ES-I3 (cell line): ENCODE data around the gene UBE2S.
"Not testable (repeated sequence)": the region's sequence is repeated elsewhere in the genome, so short reads cannot be mapped to it uniquely, and the experiment has no call there.

Experiments used
- H3K36me3 ChIP-seq: 2 replicates; pipeline ENCODE4 v1.6.1; 2013; ENCODE audit warnings: mild to moderate bottlenecking, low read length, control low read depth, moderate library complexity; ENCODE audit not compliant: insufficient read depth
- H3K4me1 ChIP-seq: 2 replicates; pipeline ENCODE4 v1.6.1; 2013; ENCODE audit warnings: mild to moderate bottlenecking, control low read depth, low read length; ENCODE audit not compliant: insufficient read depth
- H3K9ac ChIP-seq: 2 replicates; pipeline ENCODE4 v1.6.1; 2013; ENCODE audit warnings: low read depth, mild to moderate bottlenecking, low read length, moderate library complexity
- H3K9me3 ChIP-seq: 2 replicates; pipeline ENCODE4 v1.6.1; 2013; ENCODE audit warnings: mild to moderate bottlenecking, low read length, moderate library complexity; ENCODE audit not compliant: control insufficient read depth, insufficient read depth

Gene UBE2S

GRCh38 chr19:55407550-55407799 is at the start of gene UBE2S:
Gene UBE2S (minus strand): TSS chr19:55407788. CDS start chr19:55407589, 199 bp downstream.
- peaks cover 10% of the 10 kb centered on the region; the same call in 1 of the 2 replicates for H3K4me1 ChIP-seq
- not testable (repeated sequence) for H3K9me3 ChIP-seq
- peaks cover 33% of the 10 kb centered on the region for H3K36me3 ChIP-seq
- H3K9ac ChIP-seq: peak within 1 kb of the TSS; percentile 94

GRCh38 chr19:55456347-55456746 is 48.8 kb upstream of the UBE2S start:
- Histone ChIP-seq H3K9ac (no peak overlapping the region), H3K4me1 (peaks cover 12% of the 10 kb centered on the region), H3K36me3 (no peaks in the 10 kb centered on the region), H3K9me3 (no peaks in the 10 kb centered on the region)

DNA sequence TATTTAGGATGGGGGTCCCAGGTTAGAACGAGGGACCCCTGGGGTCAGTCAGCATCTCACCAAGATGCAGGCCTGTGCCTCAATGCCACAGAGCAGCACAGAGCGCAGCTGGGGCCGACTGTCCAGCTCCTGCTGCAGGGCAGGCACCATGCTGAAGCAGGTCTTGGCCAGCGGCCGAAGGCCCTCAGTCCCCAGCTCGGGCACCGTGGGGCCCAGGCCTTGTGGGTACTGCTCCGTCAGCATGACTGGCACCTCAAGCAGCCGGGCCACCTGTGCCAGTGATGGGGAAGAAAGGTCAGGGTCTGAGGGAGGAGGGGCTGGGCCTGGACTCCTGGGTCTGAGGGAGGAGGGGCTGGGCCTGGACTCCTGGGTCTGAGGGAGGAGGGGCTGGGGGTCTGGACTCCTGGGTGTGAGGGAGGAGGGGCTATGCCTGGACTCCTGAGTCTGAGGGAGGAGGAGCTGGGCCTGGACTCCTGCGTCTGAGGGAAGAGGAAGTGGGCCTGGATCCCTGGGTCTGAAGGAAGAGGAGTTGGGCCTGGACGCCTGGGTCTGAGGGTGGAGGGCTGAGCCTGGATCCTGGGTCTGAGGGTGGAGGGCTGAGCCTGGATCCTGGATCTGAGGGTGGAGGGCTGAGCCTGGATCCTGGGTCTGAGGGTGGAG is 48.1 kb upstream of the UBE2S start:
- H3K36me3 ChIP-seq: no peaks in the 10 kb centered on the region
- H3K9ac ChIP-seq: no peak overlapping the region
- H3K4me1 ChIP-seq: peaks cover 12% of the 10 kb centered on the region
- no peaks in the 10 kb centered on the region for H3K9me3 ChIP-seq

GRCh38 chr19:55454787-55455243 is 47.2 kb upstream of the UBE2S start:
- H3K36me3 ChIP-seq: no peaks in the 10 kb centered on the region
- H3K9ac ChIP-seq: no peak overlapping the region
- no peaks in the 10 kb centered on the region for H3K9me3 ChIP-seq
- peaks cover 5% of the 10 kb centered on the region for H3K4me1 ChIP-seq

DNA sequence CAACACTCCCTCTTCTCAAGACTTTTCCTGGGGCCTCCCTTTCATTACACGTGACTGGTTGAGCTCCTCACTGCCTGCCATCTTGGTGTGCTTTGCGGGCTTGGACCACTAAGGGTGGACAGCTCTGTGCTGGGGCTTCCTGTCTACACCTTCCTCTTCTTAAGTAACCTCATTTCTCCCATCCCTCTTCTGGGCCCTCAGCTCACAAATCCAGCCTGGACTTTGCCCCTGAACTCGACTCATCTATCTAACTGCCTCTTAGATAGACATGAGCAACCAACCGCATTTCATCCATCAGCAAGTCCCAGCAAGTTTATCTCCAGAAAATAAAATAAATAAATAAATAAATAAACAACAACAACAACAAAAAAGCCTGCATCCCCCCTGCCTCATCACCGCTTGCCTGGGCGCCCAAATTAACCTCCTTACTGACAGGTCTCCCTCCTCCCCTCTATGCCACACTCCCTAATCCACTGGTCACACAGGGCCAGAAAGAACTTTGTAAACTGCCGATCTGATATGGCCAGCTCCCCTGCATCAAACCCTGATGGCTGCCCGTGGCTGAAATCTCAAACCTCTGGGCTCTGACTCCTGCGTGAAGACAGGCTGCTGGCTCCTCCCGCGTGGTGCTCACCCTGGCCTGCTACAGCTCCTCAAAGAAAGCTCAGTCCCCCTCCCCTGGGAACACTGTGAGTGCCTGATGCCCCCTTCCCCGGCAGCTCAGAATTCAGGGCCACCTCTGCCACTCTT is 46.1 kb upstream of the UBE2S start:
- no peaks in the 10 kb centered on the region for H3K9me3 ChIP-seq
- H3K36me3 ChIP-seq: no peaks in the 10 kb centered on the region

DNA sequence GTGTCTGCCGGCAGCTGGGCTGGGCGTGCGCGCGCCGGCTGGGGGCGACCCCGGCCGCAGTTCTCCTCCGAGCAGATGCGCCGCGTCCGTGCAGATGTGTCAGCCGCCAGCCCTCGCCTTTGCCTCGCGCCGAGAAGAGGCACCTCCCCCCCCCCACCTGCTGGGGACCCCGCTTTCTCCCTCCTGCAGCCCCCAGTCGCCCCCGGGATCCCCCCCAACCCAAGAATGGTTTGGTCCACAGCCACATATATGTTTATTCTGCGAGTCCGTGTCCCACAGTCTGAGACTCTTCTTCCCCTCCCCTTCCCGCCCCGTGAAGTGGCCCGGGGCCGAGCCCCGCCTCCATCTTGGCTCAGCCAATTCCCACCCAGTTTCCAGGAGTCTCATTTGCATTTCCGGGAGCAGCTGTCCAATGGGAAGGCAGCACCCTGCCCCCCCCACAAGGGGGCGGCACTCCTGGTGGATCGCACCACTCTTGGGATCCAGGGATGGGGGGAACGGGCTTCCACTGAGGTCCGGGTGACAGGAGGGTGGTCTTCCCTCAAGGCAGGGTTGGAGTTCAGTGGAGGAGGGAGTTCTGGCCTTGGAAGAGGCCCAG is 45.3 kb upstream of the UBE2S start:
- Histone ChIP-seq H3K9me3 (no peaks in the 10 kb centered on the region), H3K4me1 (no peaks in the 10 kb centered on the region), H3K9ac (peak overlapping the region; percentile 16; the same call in 1 of the 2 replicates), H3K36me3 (no peaks in the 10 kb centered on the region)

More for the DNA sequence above, 46.1 kb upstream of the UBE2S start:
- Histone ChIP-seq H3K9ac (no peak overlapping the region), H3K4me1 (peaks cover 4% of the 10 kb centered on the region; the same call in 1 of the 2 replicates)

- H3K4me1 ChIP-seq: no peaks in the 10 kb centered on the region
- H3K9ac ChIP-seq: peak overlapping the region; percentile 16; the same call in 1 of the 2 replicates
- no peaks in the 10 kb centered on the region for H3K36me3 ChIP-seq
- no peaks in the 10 kb centered on the region for H3K9me3 ChIP-seq
Measured at GRCh38 chr19:55451965-55452748, 44.6 kb upstream of the UBE2S start.

GRCh38 chr19:55451163-55451964 is 43.8 kb upstream of the UBE2S start:
- Histone ChIP-seq H3K4me1 (no peaks in the 10 kb centered on the region), H3K9ac (peak overlapping the region; percentile 38; the same call in 1 of the 2 replicates), H3K36me3 (no peaks in the 10 kb centered on the region), H3K9me3 (no peaks in the 10 kb centered on the region)

DNA sequence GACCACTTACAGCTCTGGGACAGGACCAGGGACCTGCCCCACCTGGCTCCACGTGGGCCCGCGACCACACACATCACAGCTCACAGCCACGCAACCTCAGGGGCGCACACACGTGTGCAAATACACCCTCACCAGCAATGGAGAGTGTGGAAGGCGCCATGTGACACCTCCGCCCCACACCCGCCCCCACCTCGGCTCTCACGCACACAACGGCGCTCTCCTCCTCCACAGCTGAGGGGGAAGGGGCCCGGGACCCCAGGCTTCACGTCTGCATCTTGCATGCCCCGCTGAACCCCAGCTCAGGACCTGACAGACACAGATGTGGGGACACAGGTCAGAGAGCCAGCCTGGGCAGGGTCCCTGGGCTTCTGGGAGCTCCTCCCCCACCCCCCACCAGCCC is 41.9 kb upstream of the UBE2S start:
- H3K9ac ChIP-seq: no peak overlapping the region
- H3K9me3 ChIP-seq: no peaks in the 10 kb centered on the region
- H3K36me3 ChIP-seq: no peaks in the 10 kb centered on the region
- no peaks in the 10 kb centered on the region for H3K4me1 ChIP-seq

DNA sequence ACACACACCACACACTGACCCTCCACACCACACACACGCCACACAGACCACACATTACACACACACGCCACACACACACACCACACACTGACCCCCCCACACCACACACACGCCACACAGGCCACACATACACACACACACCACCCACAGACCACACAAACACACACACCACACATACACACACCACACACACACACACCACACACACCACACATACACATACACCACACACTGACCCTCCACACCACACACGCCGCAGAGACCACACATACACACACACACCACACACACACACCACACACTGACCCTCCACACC is 40.5 kb upstream of the UBE2S start:
- H3K9ac ChIP-seq, H3K9me3 ChIP-seq, H3K36me3 ChIP-seq, H3K4me1 ChIP-seq: not testable (repeated sequence)

DNA sequence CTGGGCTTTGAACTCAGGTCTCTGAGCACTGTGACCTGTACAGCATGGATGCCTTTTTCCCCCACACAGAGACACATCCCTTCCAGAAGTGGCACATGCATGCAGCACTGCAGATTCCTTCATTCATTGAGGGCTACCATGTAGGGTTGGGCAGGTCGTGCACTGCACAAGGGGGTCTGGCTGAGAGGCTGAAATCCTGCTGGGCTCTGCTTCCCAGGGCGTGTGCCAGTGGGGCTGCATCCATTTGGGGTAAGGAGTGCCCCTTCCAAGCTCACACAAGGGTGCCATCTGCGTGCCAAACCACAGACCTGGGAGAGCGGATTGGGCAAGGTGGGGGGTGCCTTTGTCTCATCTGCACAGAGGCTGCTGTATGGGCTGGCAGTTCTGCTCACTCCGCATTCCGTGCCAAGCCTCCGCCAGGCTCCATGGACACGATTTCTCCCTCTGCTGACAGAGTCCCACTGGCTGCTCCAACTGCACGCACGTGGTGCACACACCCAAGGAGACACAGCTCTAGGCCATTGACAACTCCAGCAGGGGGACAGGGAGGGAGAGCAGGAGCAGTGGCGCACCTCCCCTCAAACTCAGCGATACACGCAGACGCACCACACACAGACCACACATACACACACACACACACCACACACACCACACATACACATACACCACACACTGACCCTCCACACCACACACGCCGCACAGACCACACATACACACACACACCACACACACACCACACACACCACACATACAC is 40.0 kb upstream of the UBE2S start:
- Histone ChIP-seq H3K9ac (no peak overlapping the region), H3K9me3 (no peaks in the 10 kb centered on the region)

GRCh38 chr19:55446060-55446459 is 38.5 kb upstream of the UBE2S start:
- no peaks in the 10 kb centered on the region for H3K36me3 ChIP-seq
- no peaks in the 10 kb centered on the region for H3K4me1 ChIP-seq
- H3K9me3 ChIP-seq: no peaks in the 10 kb centered on the region
- no peak overlapping the region for H3K9ac ChIP-seq

More for the DNA sequence above, 40.0 kb upstream of the UBE2S start:
- Histone ChIP-seq H3K36me3 (no peaks in the 10 kb centered on the region), H3K4me1 (no peaks in the 10 kb centered on the region)

- Histone ChIP-seq H3K4me1 (no peaks in the 10 kb centered on the region), H3K9ac (no peak overlapping the region), H3K36me3 (no peaks in the 10 kb centered on the region), H3K9me3 (no peaks in the 10 kb centered on the region)
Measured at GRCh38 chr19:55444646-55445045, 37.1 kb upstream of the UBE2S start.
